Measurements from ENCODE around the gene IFITM5. TPM values are rescaled to one million over a fixed set of nuclear protein-coding genes. Genes with fewer than 3 reads are reported as not detected.

Gene IFITM5
- total RNA-seq, 1 donor from 2014 or later, result not detected

DNA sequence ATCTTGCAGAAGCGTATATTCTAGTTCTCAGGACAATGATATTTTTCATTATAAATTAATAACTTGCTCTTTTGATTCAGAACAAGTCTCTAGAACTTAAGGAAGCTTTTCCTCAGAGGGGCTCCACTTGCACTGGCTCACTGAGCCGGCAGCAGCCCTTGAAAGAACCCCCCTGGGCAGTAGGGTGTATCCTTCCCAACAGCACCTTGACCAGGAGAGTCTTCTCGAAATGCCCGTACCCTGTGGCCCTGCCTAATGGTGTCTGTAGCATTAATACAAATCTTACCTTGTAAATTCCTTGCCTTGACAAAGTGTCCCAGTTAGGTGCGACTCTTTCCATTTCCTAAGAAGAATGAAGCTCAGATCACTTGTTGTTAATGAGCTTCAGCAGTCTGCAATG lies 49.1 kb downstream of the IFITM5 start:
- no peaks in the 10 kb centered on the region for H3K27me3 Mint-ChIP-seq (ENCODE audit: low read depth)
- no peak overlapping the region for H3K27ac Mint-ChIP-seq
- peaks cover 77% of the 10 kb centered on the region for H3K36me3 Mint-ChIP-seq (ENCODE audit: low read depth)
- no peak for DNase-seq (ENCODE audit: low spot score)
- peaks cover 15% of the 10 kb centered on the region for H3K4me1 Mint-ChIP-seq (ENCODE audit: low read depth)
- intact Hi-C loops (cut with micrococcal nuclease), result no loop called here
- no peaks in the 10 kb centered on the region for H3K9me3 Mint-ChIP-seq
- no peak overlapping the region for H3K4me3 Mint-ChIP-seq (ENCODE audit: low read depth)

GRCh38 chr11:249062-249461 lies 50.3 kb downstream of the IFITM5 start:
- DNase-seq (ENCODE audit: low spot score), result no peak
- H3K9me3 Mint-ChIP-seq, result no peaks in the 10 kb centered on the region
- intact Hi-C loops (cut with micrococcal nuclease), result no loop called here
- peaks cover 87% of the 10 kb centered on the region for H3K36me3 Mint-ChIP-seq (ENCODE audit: low read depth)
- no peak overlapping the region for H3K4me3 Mint-ChIP-seq (ENCODE audit: low read depth)
- peaks cover 19% of the 10 kb centered on the region for H3K4me1 Mint-ChIP-seq (ENCODE audit: low read depth)
- no peaks in the 10 kb centered on the region for H3K27me3 Mint-ChIP-seq (ENCODE audit: low read depth)
- peak overlapping the region; percentile 72 for H3K27ac Mint-ChIP-seq

Other genes with a start within 250 kb of the IFITM5 start
- gene SCGB1C1, start 106.4 kb downstream of the IFITM5 start, total RNA-seq, result not detected in 2 replicates
- 43.7 and 46.3 TPM in 2 replicates for gene BET1L, start 92.1 kb downstream of the IFITM5 start, total RNA-seq
- 109 and 110 TPM in 2 replicates for gene RIC8A, start 91.8 kb downstream of the IFITM5 start, total RNA-seq
- gene SIRT3, start 63.2 kb downstream of the IFITM5 start, total RNA-seq, result 17.0 and 17.3 TPM in 2 replicates
- gene PSMD13, start 62.5 kb downstream of the IFITM5 start, total RNA-seq, result 255 and 258 TPM in 2 replicates
- gene NLRP6, start 21.1 kb downstream of the IFITM5 start, total RNA-seq, result 0.97 and 1.1 TPM in 2 replicates
- 62.0 and 62.8 TPM in 2 replicates for gene PGGHG, start 10.4 kb downstream of the IFITM5 start, total RNA-seq
- gene IFITM2, start 8.3 kb upstream of the IFITM5 start, total RNA-seq, result 680 and 689 TPM in 2 replicates
- 256 and 260 TPM in 2 replicates for gene IFITM1, start 14.5 kb upstream of the IFITM5 start, total RNA-seq
- gene IFITM3, start 21.3 kb upstream of the IFITM5 start, total RNA-seq, result 3.5 and 3.7 TPM in 2 replicates
- 1.5 and 2.9 TPM in 2 replicates for gene B4GALNT4, start 70.0 kb upstream of the IFITM5 start, total RNA-seq
- gene PKP3, start 94.7 kb upstream of the IFITM5 start, total RNA-seq, result not detected in 2 replicates
- gene SIGIRR, start 115.5 kb upstream of the IFITM5 start, total RNA-seq, result 41.5 and 53.4 TPM in 2 replicates
- gene ANO9, start 142.5 kb upstream of the IFITM5 start, total RNA-seq, result 35.4 and 36.9 TPM in 2 replicates
- 32.1 and 34.4 TPM in 2 replicates for gene PTDSS2, start 150.8 kb upstream of the IFITM5 start, total RNA-seq
- gene RNH1, start 207.7 kb upstream of the IFITM5 start, total RNA-seq, result 126 and 127 TPM in 2 replicates
- 70.5 and 71.5 TPM in 2 replicates for gene HRAS, start 236.1 kb upstream of the IFITM5 start, total RNA-seq
- 1.3 and 2.2 TPM in 2 replicates for gene LRRC56, start 238.0 kb upstream of the IFITM5 start, total RNA-seq

Data from activated T-helper 2 cell treated with anti-CD3 and anti-CD28 coated beads, Interferon-gamma antibody, Interleukin-2, Interleukin-4, amounts not matched to agents 10 μg/mL and 5 μg/mL and 100 μg/mL, durations not matched to agents 14 hours and 24 hours and 36 hours (primary cell).